GM12878 (cell line): ENCODE measurements around the gene TRIM72. TPM values are rescaled to one million over a fixed set of nuclear protein-coding genes. Genes with fewer than 3 reads are reported as not detected.

Experiments
- ATAC-seq: fragments of 200-7000 bp; cut with Tn5 transposase; 3 replicates; pipeline ENCODE4 v1.9.1; 2020; ENCODE audit warnings: mild to moderate bottlenecking, moderate library complexity
- BruUV-seq: library from RNA; stranded (reverse); fragments of 400-500 nt; replicated peaks from 2 replicates; lab custom pipeline; 2021; lab: Mats Ljungman, UMichigan
- CTCF ChIA-PET: fragments of 300-600 bp; sonication (Branson Sonifier 250); formaldehyde crosslinking; extraction: SDS; loops from one replicate; lab custom pipeline; 2021; ENCODE audit warnings: inconsistent platforms; lab: Yijun Ruan, JAX
- POLR2A ChIA-PET: fragments of 350-600 bp; formaldehyde crosslinking; extraction: SDS; loops from one replicate; lab custom pipeline; 2021; ENCODE audit warnings: inconsistent platforms; lab: Charles Lee
- RAD21 ChIA-PET: fragments of 300-600 bp; sonication (Branson Sonifier 250); formaldehyde crosslinking; loops from one replicate; lab custom pipeline; 2023; ENCODE audit warnings: antibody characterized with exemption; ENCODE audit not compliant: unreplicated experiment; lab: Charles Lee
- SMC1A ChIA-PET: fragments of 300-600 bp; sonication (Branson Sonifier 250); formaldehyde crosslinking; loops from one replicate; lab custom pipeline; 2023; ENCODE audit not compliant: unreplicated experiment, uncharacterized antibody; lab: Charles Lee
- DNase-seq: peaks from one replicate; pipeline ENCODE4 v3.0.0-alpha.2; 2011; ENCODE audit warnings: low read depth, low spot score
- FAIRE-seq: peaks from 3 replicates; lab custom pipeline; 2011; peaks lifted over from hg19 to GRCh38; lab: Jason Lieb, UNC
- H2AFZ ChIP-seq: 2 replicates; pipeline ENCODE4 v1.6.0; 2011; ENCODE audit warnings: low read depth, low read length, control low read depth; ENCODE audit not compliant: control insufficient read depth
- H3K27ac ChIP-seq: 2 replicates; pipeline ENCODE4 v1.5.1; 2011; ENCODE audit warnings: control low read depth; ENCODE audit not compliant: control insufficient read depth, insufficient read depth
- H3K27me3 ChIP-seq, 2 experiments: replicated peaks in 1 of 2; 2 replicates each; pipeline versions ENCODE4 v1.6.0 to v1.6.1; 2011; ENCODE audit warnings: low read length in 1 of 2; ENCODE audit not compliant: control insufficient read depth in 2 of 2, insufficient read depth in 2 of 2
- H3K36me3 ChIP-seq, 2 experiments: 2 replicates each; pipeline ENCODE4 v1.5.1; 2011; ENCODE audit warnings: low read length in 1 of 2; ENCODE audit not compliant: control insufficient read depth in 2 of 2, insufficient read depth in 2 of 2
- H3K4me1 ChIP-seq: 2 replicates; pipeline ENCODE4 v1.6.1; 2011; ENCODE audit warnings: mild to moderate bottlenecking, low read length, moderate library complexity, mixed read lengths; ENCODE audit not compliant: control insufficient read depth, insufficient read depth
- H3K4me2 ChIP-seq: 2 replicates; pipeline ENCODE4 v1.6.0; 2011; ENCODE audit warnings: control low read depth; ENCODE audit not compliant: control insufficient read depth, insufficient read depth
- H3K4me3 ChIP-seq: fragments of 200-600 bp; sonication (generic); 2 replicates; pipeline ENCODE4 v1.5.1; 2016
- H3K79me2 ChIP-seq: 2 replicates; pipeline ENCODE4 v1.6.0; 2011; ENCODE audit warnings: low read length; ENCODE audit not compliant: control insufficient read depth, insufficient read depth
- H3K9ac ChIP-seq: 2 replicates; pipeline ENCODE4 v1.8.0; 2011; ENCODE audit warnings: low read length, control low read depth, mixed read lengths; ENCODE audit not compliant: control insufficient read depth, insufficient read depth
- H3K9me3 ChIP-seq: replicated peaks from 3 replicates; pipeline ENCODE4 v1.5.1; 2011; ENCODE audit warnings: mild to moderate bottlenecking, low read length; ENCODE audit not compliant: control insufficient read depth, insufficient read depth
- H4K20me1 ChIP-seq: 2 replicates; pipeline ENCODE4 v1.6.0; 2011; ENCODE audit not compliant: control insufficient read depth, insufficient read depth
- EP300 ChIP-seq, 2 experiments: fragments of 150-350 bp in 1 of 2; IDR thresholded peaks; 2 replicates each; pipeline ENCODE4 v1.6.1; 2011 to 2012; ENCODE audit warnings: low read depth in 2 of 2, low read length in 2 of 2, borderline replicate concordance in 1 of 2, improper control_type of control experiment in 1 of 2, inconsistent platforms in 1 of 2; ENCODE audit not compliant: control insufficient read depth in 1 of 2
- ESRRA ChIP-seq: IDR thresholded peaks from 2 replicates; pipeline ENCODE4 v1.6.1; 2012; ENCODE audit warnings: mild to moderate bottlenecking, low read length, improper control_type of control experiment
- KDM1A ChIP-seq: fragments of 200-600 bp; sonication (generic); IDR thresholded peaks from 2 replicates; pipeline ENCODE4 v1.6.1; 2016; ENCODE audit warnings: borderline replicate concordance
- MEF2A ChIP-seq: IDR thresholded peaks from 2 replicates; pipeline ENCODE4 v1.6.1; 2011; ENCODE audit warnings: low read depth, mild to moderate bottlenecking, low read length, moderate library complexity; ENCODE audit not compliant: insufficient read depth
- MEF2B ChIP-seq: fragments of 450-650 bp; IDR thresholded peaks from 2 replicates; pipeline ENCODE4 v1.6.1; 2018; ENCODE audit warnings: mild to moderate bottlenecking, moderate library complexity; ENCODE audit not compliant: partially characterized antibody, poor library complexity, severe bottlenecking
- NFIC ChIP-seq: IDR thresholded peaks from 2 replicates; pipeline ENCODE4 v1.6.1; 2012; ENCODE audit warnings: low read depth, mild to moderate bottlenecking, inconsistent platforms, low read length, moderate library complexity
- NR2C2 ChIP-seq: IDR thresholded peaks from 2 replicates; pipeline ENCODE4 v1.6.1; 2011; ENCODE audit warnings: borderline replicate concordance, low read depth; ENCODE audit not compliant: control insufficient read depth, insufficient read length
- PML ChIP-seq: IDR thresholded peaks from 2 replicates; pipeline ENCODE4 v1.6.1; 2012; ENCODE audit warnings: low read length, inconsistent platforms
- RB1 ChIP-seq: fragments of 450-650 bp; formaldehyde crosslinking; IDR thresholded peaks from 2 replicates; pipeline ENCODE4 v1.6.1; 2017; ENCODE audit warnings: mild to moderate bottlenecking, borderline replicate concordance
- RCOR1 ChIP-seq: conservative IDR thresholded peaks from 2 replicates; pipeline ENCODE4 v1.6.1; 2012; ENCODE audit warnings: low read depth, low read length, improper control_type of control experiment
- RELA ChIP-seq: fragments of 450-650 bp; IDR thresholded peaks from 2 replicates; pipeline ENCODE4 v1.8.0; 2014; ENCODE audit warnings: borderline replicate concordance; ENCODE audit not compliant: partially characterized antibody
- SPI1 ChIP-seq: IDR thresholded peaks from 2 replicates; pipeline ENCODE4 v1.6.1; 2011; ENCODE audit warnings: low read depth, mild to moderate bottlenecking, low read length, moderate library complexity, borderline replicate concordance; ENCODE audit not compliant: insufficient read depth
- TAF1 ChIP-seq: IDR thresholded peaks from 2 replicates; pipeline ENCODE4 v1.6.1; 2011; ENCODE audit warnings: mild to moderate bottlenecking, low read depth, low read length, borderline replicate concordance
- ZNF24 ChIP-seq: fragments of 450-650 bp; IDR thresholded peaks from 2 replicates; pipeline ENCODE4 v1.6.1; 2017; ENCODE audit warnings: antibody characterized with exemption, mild to moderate bottlenecking
- WGBS: methylation state at CpG from one replicate; pipeline ENCODE4 v1.1.6; 2016; ENCODE audit warnings: low lambda C conversion rate; ENCODE audit not compliant: insufficient replicate concordance, insufficient coverage; ENCODE audit errors: missing lambda C conversion rate; 5-methylcytosine and 5-hydroxymethylcytosine counted together
- in situ Hi-C: fragments of 300-500 bp; cut with MboI; formaldehyde crosslinking; loops from 9 replicates; pipeline ENCODE4 v1.14.3; 2018; ENCODE audit warnings: mixed read lengths
- intact Hi-C: fragments of 100-400 bp; cut with micrococcal nuclease; formaldehyde crosslinking; loops from one replicate; pipeline ENCODE4 v1.14.2; 2022; ENCODE audit not compliant: unreplicated experiment
- polyA plus RNA-seq, 11 experiments: library from polyadenylated mRNA; depleted of rRNA in 4 of 11; unstranded in 6 of 11; stranded (reverse) in 5 of 11; fragments of >200 nt; fragmentation: Nextera tagmentation in 4 of 11; fragmentation: Illumina TruSeq in 1 of 11; extraction: Ambion mirVana in 4 of 11; extraction: Trizol in 1 of 11; gene quantifications; 1 replicate in 1 of 11; 2 replicates in 10 of 11; pipeline versions ENCODE4 v1.2.1 to v1.2.3, GENCODE V29; 2011 to 2016; ENCODE audit warnings: inconsistent platforms in 2 of 11, missing spikeins in 2 of 11, low read depth in 1 of 11
- total RNA-seq, 4 experiments: library from RNA; depleted of rRNA in 3 of 4; stranded (reverse); fragments of >200 nt in 3 of 4; fragmentation: Illumina TruSeq in 1 of 4; extraction: Trizol in 1 of 4; gene quantifications; 2 replicates each; pipeline versions ENCODE4 v1.2.1 to v1.2.3, GENCODE V29; 2013 to 2021

The TRIM72 gene
- total and polyA plus RNA-seq, 10 of the 15 experiments (the other 5 are each of a cell fraction or from before 2014, with no cell fraction given): 0.03 to 1.2 (median 0.23) TPM; not detected in 1

DNA sequence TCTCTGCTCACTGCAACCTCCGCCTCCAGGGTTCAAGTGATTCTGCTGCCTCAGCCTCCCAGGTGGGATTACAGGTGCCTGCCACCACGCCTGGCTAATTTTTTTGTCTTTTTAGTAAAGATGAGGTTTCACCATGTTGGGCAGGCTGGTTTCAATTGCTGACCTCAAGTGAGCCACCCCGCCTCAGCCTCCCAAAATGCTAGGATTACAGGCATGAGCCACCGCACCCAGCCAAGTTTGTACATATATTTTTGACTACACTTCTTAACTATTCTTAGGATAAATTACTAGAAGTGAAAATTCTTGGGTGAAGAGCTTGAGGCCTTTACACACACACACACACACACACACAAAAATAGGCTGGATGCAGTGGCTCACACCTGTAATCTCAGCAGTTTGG is 44.4 kb downstream of the TRIM72 start (continued):
- TF ChIP-seq EP300 (IDR thresholded peaks at IDR 0.05; ENCODE audit: borderline replicate concordance in 1 of 2, control insufficient read depth in 1 of 2, low read depth in 2 of 2, low read length in 2 of 2) (no peak), MEF2A (no peak)

DNA sequence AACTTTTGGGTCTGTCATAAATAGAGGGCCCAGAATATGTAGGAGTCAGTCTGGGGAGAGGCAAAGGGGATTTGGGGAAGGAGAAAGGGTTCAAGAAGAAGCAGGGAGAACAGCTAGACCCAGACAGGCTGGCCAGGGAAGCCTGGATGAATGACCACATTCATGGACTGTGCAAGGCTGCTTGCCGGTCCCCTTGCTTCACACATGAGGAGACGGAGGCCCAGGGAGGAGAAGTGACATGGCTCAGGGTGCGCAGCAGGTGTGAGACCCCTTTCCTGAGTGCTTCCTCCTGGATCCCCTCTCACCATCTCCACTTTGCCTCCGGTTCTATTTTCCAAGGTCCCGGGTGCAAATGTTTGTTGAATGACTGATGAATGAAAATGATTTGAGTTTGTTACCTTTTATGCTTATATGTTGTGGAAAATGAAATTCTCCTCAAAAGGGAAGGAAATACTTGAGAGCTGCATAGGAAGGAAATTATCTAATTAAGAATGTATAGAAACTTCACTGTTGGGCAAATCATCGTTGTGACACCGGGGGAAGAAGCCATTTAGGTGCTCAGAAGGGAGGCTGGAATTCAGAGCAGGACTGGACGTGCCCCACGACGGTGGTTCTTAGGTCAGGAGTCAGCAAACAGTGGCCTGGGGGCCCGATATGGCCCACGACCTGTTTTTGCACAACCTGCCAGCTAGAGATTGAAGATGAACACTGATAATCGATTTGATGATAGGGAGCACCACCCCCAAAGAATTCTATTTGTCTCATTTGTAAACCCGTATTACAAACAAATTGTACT is 46.4 kb downstream of the TRIM72 start:
- ChIA-PET SMC1A (interaction anchor here (1.3 to 2.9 kb wide), 3 partner anchors 16 to 58 kb away, joined by 3 to 14 read pairs (median 7); partner anchors contain the start of gene PYCARD), POLR2A (interaction anchor here (1.6 kb wide), 1 partner anchor 58 kb away, joined by 7 read pairs; the partner anchor contains the start of gene PYCARD), RAD21 (interaction anchor here (0.9 kb wide), 1 partner anchor 58 kb away, joined by 3 read pairs; the partner anchor contains the start of gene PYCARD), CTCF (interaction anchor here (1.2 to 1.5 kb wide), 3 partner anchors 11 to 122 kb away, joined by 3 to 4 read pairs (median 4); no protein-coding TSS in a partner anchor)
- peak overlapping the region; percentile 39 for H3K27ac ChIP-seq
- H3K27me3 ChIP-seq: no peaks in the 10 kb centered on the region
- H3K4me1 ChIP-seq: peaks cover 34% of the 10 kb centered on the region
- no peaks in the 10 kb centered on the region for H3K79me2 ChIP-seq
- WGBS: 35% methylated on average over 14 of the region's 14 CpGs
- ATAC-seq (peak; percentile 11; the same call in 1 of the 3 replicates), DNase-seq (no peak), FAIRE-seq (no peak)
- H4K20me1 ChIP-seq: no peaks in the 10 kb centered on the region
- in situ Hi-C loops: loop anchor here (10.0 kb wide), 1 partner anchor 614 kb away; the partner anchor contains the start of gene ZNF267
- peak overlapping the region; percentile 33; the same call in 1 of the 2 replicates for H3K4me3 ChIP-seq
- intact Hi-C loops: no loop called here
- no peaks in the 10 kb centered on the region for H3K36me3 ChIP-seq
- BruUV-seq: no TSS peak
- no peaks in the 10 kb centered on the region for H3K9me3 ChIP-seq
- peak overlapping the region; percentile 44 for H3K9ac ChIP-seq
- H3K4me2 ChIP-seq: peak overlapping the region; percentile 71
- TF ChIP-seq RCOR1 (no peak), RELA (no peak), ESRRA (no peak), RB1 (no peak), TAF1 (no peak), MEF2A (no peak), NR2C2 (no peak), SPI1 (no peak), MEF2B (no peak), KDM1A (no peak), ZNF24 (no peak), PML (no peak), NFIC (no peak)
- TF ChIP-seq, all 136 proteins: peak for 0
- peak overlapping the region; percentile 79; the same call in 1 of the 2 replicates for H2AFZ ChIP-seq
